A549 treated with Mapracorat at 1 μM for 4 hours (cell line): Measurements from ENCODE around the gene ZNF697. TPM values are rescaled to one million over a fixed set of nuclear protein-coding genes. Genes with fewer than 3 reads are reported as not detected.

Experiments
- total RNA-seq: library from RNA; stranded (reverse); fragments of 200-300 nt; extraction: Qiagen RNA extraction; gene quantifications from 5 replicates; pipeline ENCODE4 v1.2.3, GENCODE V29; 2022

ZNF697 gene
- total RNA-seq = 1.2 to 1.7 TPM (median 1.5 TPM) in 5 replicates

GRCh38 chr1:119647734-119648619 lies at the start of gene ZNF697:
ZNF697 (minus strand) TSS chr1:119648266; CDS start chr1:119626100, 22,166 bp downstream.

Other genes with a start within 250 kb of the ZNF697 start
- not detected in 5 replicates for gene HSD3B2, start 233.1 kb downstream of the ZNF697 start, total RNA-seq
- gene HSD3B1, start 141.1 kb downstream of the ZNF697 start, total RNA-seq = 0.27 TPM in 1 of 5 replicates, not detected in the others
- 64.4 to 93.7 TPM (median 77.2 TPM) in 5 replicates for gene PHGDH, start 63.7 kb upstream of the ZNF697 start, total RNA-seq
- not detected in 5 replicates for gene HMGCS2, start 120.6 kb upstream of the ZNF697 start, total RNA-seq
- gene REG4, start 163.2 kb upstream of the ZNF697 start, total RNA-seq = not detected in 5 replicates
- not detected in 5 replicates for gene ADAM30, start 248.2 kb upstream of the ZNF697 start, total RNA-seq